ENCODE measurements around the gene KIF9.

GRCh38 chr3:47323431-47324277 is 41.1 kb upstream of the KIF9 start:
- TF ChIP-seq PATZ1 (CRISPR knock-in tag; IDR thresholded peaks at IDR 0.05; ENCODE audit: borderline replicate concordance) (no peak), ZNF565 (CRISPR knock-in tag; conservative IDR thresholded peaks at IDR 0.05; ENCODE audit: low read depth) (no peak), ZFP30 (CRISPR knock-in tag; IDR thresholded peaks at IDR 0.05) (no peak)
